GM19324 (cell line): ENCODE results near the gene ITPR3.

ENCODE experiments used
- ATAC-seq: cut with Tn5 transposase; IDR thresholded peaks from one replicate; pipeline ENCODE4 v1.9.1; 2021; ENCODE audit warnings: mild to moderate bottlenecking, moderate library complexity; ENCODE audit not compliant: unreplicated experiment, low FRiP score

Gene ITPR3

DNA sequence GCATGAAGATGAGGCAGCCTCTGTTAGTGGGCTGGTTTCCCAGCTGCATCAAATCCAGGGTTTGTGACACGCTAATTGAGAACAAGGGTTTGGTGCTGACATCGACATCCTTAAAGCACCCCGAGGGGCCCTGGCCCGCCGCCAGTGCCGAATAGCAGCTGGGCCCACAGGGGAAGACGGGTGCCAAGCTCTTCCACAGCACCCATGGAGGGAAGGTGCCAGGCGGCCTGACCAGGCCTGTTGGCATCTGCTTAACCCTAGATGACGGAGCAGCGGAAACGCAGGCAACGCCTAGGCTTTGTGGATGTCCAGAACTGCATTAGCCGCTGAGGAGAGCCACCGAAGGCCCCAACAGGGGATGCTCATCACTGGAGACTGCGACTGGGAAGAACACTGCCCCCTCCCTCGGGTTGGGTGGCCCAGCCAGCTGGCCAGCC, 74.3 kb downstream of the ITPR3 start:
- no peak for ATAC-seq

DNA sequence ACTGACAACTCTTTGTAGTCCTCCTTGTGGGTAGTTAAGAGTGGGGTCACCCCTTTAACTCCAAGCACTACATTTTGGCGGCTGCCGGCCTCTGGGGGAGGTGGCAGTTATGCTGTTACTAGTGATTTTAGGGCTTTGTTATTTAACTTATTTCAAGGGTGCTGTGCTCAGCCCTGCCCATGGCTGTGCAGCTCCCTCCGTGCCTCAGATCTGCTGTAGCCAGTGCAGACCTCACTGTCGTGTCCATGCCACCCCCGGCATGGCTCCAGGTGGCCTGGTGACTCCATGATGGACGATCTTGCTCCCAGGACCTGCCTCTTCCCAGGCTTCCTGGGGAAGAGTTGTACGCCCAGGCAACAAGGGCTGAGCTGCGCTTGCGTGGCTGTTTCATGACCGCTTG, 75.0 kb downstream of the ITPR3 start:
- ATAC-seq = no peak

GRCh38 chr6:33696548-33697518, 75.7 kb downstream of the ITPR3 start:
- no peak for ATAC-seq

DNA sequence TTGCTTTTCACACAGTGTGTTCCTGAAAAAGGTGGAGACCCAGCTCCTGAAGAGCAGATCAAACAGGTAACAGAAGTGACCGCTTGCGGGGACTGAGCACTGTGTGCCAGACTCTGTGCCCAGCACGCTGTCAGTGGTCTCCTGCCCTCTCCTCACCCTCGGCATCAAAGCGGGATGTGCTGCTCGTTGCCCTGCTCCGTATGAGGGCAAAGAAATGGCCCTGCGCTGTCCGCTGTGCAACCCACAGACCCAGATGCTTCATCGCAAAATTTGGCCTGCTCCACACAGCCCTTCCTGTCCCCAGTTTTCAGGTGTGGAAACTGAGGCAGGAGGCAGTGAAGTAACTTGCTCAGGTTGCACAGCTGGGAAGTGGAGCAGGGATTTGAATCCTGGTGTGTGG, 76.7 kb downstream of the ITPR3 start:
- ATAC-seq = no peak

- ATAC-seq = no peak
Measured at GRCh38 chr6:33698494-33698893, 77.4 kb downstream of the ITPR3 start.

DNA sequence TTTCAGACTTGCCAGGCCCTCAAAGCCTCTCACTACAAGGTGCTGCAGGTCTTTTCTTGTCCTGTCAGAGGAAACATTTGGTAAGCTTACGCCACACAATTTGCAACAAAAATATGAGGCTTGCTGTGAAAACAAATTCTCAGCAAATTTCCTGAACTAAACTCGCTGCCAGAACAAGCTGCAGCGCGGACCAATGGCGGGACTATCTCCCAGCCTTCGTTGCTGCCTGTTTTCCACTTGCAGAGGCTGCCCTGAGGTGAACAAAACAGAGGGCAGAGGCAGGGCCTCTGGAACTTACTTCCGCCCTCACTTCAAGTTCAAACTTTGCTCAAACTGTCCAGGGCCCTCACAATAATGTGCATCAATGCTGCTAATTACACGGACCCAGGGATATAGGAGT, 78.0 kb downstream of the ITPR3 start:
- ATAC-seq = no peak

GRCh38 chr6:33699739-33700138, 78.6 kb downstream of the ITPR3 start:
- no peak for ATAC-seq

- ATAC-seq = no peak
Measured at GRCh38 chr6:33700391-33701050, 79.4 kb downstream of the ITPR3 start.

GRCh38 chr6:33702345-33702977, 81.3 kb downstream of the ITPR3 start:
- no peak for ATAC-seq

DNA sequence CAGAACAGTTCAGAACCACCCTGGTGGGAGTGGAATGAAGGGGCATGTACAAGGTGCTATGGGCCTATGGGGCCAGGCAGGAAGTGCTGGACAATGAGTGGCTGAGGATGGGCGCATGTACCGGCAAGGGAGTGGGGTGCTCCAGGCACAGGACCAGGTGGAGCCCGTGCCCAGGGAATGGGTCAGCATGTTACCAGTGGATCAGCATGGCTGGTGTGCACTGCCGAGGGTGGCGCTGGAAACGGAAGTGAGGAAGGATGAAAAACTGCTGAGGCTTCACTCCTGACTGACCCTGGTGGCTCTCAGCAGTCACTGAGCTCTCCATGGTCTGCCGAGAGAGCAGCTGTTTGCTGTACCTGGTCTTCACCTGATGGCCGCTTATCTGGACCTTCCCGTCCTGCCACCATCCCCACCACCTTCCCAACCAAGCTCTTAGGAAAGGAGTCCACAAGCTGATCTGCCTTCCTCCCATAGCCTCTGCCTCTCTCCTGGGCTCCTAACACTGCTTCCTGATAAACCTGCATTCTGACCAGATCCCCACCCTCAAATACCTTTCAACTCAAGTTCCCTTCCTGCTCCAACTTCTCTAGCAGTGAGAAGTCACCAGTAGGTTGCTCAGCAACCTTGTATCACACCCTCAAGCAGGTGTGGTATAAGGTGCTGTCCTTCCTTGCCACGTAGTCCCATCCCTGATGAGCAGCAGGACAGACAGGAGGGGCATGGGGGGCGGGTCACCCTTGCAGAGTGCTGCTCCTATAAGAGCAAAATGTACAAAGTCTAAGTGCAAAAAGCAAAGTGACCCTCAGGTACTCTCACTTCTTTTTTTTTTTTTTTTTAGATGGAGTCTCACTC, 83.3 kb downstream of the ITPR3 start:
- no peak for ATAC-seq

DNA sequence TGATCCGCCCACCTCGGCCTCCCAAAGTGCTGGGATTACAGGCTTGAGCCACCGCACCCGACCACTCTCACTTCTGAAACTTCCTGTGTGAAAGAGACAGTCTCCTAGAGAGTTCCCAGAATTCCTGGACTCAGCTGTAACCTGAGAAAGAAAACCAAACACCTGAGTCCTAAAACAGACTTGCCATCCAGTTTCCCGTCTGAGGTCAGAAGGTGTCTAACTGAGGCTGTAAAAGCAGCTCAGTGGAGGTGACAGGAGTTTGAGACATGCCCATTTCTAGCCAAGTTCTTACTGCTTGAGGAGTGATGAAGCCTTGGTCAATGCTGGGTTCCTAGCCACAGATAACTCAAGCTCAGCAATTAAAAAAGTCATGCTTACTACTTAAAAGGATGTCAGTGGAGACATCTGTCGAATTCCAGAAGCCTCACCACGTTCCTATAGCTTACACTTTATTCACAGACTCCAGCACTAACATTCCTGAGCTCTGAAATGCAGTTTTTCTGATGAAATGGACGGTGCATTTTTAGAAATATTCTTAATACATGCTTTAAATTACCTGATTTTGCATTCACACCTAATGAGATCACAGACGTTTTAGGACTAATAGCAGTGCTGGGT, 84.3 kb downstream of the ITPR3 start:
- ATAC-seq = no peak

GRCh38 chr6:33705955-33706725, 85.0 kb downstream of the ITPR3 start:
- ATAC-seq = no peak

- ATAC-seq = no peak
Measured at GRCh38 chr6:33707771-33708170, 86.6 kb downstream of the ITPR3 start.

GRCh38 chr6:33708516-33709204, 87.5 kb downstream of the ITPR3 start:
- no peak for ATAC-seq

DNA sequence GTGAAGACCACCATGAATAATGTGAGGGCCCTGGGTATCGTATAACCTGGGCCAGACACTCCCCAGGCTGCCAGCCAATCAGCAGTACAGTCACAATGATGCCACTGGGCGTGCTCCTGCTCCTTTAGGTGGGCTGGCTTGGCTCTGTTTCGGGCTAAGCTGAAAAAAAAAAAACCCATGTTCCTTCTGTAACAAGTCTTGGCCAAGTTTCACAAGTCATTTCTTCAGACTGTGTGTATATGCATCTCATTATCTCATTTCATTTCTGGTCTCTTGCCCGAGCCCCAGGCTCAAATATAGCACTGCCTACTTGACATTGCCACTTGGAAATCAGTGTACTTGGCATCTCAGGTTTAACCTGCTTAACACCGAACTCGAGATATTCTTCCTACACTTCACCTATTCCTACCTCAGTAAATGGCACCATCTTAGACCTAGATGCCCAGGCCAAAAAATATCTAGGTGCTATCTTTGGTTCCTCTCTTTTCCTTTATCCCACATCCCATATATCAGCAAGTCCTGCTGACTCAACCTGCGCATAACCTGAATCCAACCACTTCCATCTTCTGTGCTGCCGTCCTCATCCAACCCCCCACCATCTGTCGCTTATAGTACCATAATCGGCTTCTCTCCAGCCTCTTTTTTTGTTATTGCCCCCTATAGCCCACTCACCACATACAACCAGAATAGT, 88.6 kb downstream of the ITPR3 start:
- ATAC-seq = no peak

DNA sequence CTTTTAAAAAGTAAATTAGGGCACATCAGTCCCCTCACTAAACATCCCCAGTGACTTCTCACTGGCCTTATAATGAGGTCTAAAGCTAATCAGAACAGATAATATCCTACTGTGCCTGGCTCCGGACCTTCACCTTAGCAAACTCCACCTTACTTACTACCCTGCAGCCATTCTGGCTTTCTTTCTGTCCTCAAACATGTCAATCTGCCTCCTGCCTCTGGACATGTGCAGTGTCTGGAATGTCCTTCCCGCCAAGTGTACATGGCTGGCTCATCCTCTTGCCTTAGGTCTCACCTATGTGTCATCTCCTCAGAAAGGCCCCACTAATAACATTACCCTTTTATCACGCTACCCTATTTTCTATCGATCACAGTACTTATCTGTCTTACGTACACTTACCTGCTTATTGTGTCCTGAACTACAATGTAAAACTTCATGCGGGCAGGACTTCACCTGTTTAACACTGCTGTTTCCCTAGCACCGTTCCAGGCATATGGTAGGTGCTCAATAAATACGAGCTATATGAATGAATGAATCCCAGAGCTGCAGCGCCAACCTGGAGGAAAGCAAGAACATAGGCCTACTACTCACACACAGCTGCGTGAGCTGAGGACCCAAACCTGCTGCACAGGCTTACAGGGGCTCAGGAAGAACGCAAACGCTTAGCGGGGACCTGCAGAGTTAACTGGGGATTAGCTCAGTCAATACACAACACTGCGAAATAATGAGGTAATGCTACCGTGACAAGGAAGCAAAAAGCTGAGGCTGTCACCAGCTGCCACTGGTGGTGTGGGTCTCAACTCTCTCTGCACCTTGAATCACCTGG, 89.4 kb downstream of the ITPR3 start:
- no peak for ATAC-seq
